8988T (cell line): ENCODE measurements around the gene LYPD5.
A peak's percentile ranks its signal among the peaks of the same experiment; 100 is the strongest.
"Not testable (repeated sequence)": the region's sequence is repeated elsewhere in the genome, so short reads cannot be mapped to it uniquely, and the experiment has no call there.

Experiments
- DNase-seq: peaks from one replicate; pipeline ENCODE4 v3.0.0; 2011

LYPD5 gene

GRCh38 chr19:43776286-43776685, 26.0 kb downstream of the LYPD5 start:
- no peak for DNase-seq

DNA sequence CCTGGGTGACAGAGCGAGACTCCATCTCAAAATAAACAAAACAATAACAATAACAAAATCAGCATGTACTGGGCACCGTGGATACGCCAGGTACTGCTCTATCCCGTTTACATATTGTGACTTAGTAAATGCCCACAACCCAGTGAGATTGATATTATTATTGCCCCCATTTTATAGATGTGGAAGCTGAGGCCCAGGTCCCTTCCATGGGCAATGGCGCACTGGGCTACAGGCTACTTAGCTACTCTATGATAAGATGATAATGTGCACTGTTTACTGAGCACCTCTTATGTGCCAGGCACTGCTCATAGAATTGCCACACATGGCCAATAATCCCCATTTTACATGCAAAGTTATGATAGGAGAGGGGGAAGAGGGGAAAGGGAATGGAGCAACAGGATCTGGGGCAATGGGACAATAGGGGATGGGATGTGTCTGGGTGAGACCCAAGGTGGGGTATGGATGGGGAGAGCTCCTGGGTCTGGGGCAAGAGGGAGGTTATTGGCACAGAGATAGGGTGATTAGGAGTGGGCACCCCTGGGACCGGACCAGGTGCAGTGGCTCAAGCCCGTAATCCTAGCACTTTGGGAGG, 26.9 kb downstream of the LYPD5 start:
- DNase-seq = no peak

DNA sequence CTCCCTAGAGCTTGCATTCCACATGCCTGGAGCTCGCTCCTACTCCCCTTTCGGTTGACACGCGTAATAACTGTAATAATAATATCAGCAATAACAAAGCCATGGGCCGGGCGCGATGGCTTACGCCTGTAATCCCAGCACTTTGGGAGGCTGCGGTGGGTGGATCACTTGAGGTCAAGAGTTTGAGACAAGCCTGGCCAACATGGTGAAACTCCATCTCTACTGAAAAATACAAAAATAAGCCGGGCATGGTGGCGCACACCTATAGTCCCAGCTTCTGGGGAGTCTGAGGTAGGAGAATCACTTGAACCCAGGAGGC, 27.3 kb downstream of the LYPD5 start:
- not testable (repeated sequence) for DNase-seq

- DNase-seq = no peak
Measured at GRCh38 chr19:43774103-43774939, 27.9 kb downstream of the LYPD5 start.

- DNase-seq = no peak
Measured at GRCh38 chr19:43773725-43774102, 28.5 kb downstream of the LYPD5 start.

GRCh38 chr19:43769256-43769655, 33.0 kb downstream of the LYPD5 start:
- DNase-seq = no peak

GRCh38 chr19:43768273-43769050, 33.8 kb downstream of the LYPD5 start:
- DNase-seq = no peak

GRCh38 chr19:43767818-43768217, 34.4 kb downstream of the LYPD5 start:
- no peak for DNase-seq

GRCh38 chr19:43767316-43767715, 34.9 kb downstream of the LYPD5 start:
- DNase-seq = no peak

DNA sequence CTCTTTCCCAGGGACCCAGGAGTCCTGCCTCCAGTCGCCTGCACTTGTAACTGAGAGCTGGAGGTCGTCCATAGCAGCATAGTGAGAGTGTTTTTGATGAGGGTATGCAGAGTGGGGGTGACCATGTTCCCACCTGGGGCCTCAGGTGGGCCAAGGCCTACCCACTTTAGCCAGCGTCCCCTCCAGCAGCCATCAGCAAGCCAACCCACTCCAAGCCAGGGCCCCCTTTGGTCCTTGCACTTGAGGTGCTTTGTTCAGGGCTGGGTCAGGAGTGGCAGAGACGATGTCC, 35.5 kb downstream of the LYPD5 start:
- no peak for DNase-seq

DNA sequence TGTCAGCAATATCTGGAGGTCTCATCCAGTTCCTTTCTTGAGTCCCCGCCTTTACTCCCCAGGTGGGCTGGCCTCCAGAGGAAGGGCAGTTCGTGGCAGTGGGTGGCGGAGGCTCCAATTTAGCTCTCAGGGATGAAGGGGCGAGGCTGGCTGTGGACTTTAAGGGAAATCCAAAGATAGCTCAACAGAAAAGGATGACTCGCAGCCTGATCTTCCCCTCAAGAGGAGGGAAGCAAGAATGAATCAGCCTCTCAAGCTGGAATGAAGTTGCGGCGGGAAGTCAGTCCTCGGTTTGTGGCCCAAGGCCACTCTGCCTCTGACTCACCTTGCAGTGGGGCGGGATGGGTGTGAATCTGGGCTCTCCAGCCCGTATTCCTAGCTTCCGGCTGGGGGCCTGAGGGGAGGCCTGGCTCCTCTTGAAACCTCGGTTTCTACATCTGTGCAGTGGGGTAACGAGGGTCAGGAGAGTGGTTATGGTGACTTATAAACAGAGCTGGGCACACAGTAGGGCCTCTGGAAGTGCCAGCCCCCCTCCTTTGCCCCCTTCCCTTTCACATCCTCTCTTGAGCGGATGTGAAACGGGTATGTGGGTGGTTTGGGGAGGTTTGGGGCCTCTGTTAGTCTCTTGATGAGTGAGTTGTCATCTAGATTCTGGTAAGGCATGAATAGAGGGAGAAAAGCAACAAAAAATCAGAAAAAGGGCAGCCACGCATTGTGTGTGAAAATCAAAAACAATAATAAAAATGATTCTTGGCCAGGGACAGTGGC, 37.0 kb downstream of the LYPD5 start:
- no peak for DNase-seq

GRCh38 chr19:43764684-43765083, 37.6 kb downstream of the LYPD5 start:
- DNase-seq = not testable (repeated sequence)

- no peak for DNase-seq
Measured at GRCh38 chr19:43763473-43763939, 38.7 kb downstream of the LYPD5 start.

DNA sequence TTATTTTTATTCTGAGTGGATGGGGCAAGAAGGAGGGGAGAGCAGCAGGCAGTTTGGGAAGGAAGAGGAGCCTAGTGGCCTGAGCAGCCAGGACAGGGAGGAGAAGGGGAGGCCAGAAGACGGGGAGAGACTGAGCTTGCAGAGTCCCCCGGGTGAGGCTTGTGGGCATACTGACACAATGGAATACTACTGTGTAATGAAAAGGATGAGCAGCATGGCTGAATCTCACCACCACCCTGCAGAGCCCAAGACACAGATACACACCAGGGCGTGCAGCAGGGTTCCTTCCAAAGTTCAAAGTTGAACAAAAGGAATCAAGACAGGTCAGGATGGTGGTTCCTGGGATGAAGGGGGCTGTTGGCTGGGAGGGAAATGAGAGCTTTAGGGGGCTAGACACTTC, 39.4 kb downstream of the LYPD5 start:
- DNase-seq = no peak

GRCh38 chr19:43760941-43761340, 41.3 kb downstream of the LYPD5 start:
- DNase-seq = no peak

GRCh38 chr19:43759515-43759914, 42.7 kb downstream of the LYPD5 start:
- no peak for DNase-seq

- no peak for DNase-seq
Measured at GRCh38 chr19:43755256-43755801, 46.9 kb downstream of the LYPD5 start.

DNA sequence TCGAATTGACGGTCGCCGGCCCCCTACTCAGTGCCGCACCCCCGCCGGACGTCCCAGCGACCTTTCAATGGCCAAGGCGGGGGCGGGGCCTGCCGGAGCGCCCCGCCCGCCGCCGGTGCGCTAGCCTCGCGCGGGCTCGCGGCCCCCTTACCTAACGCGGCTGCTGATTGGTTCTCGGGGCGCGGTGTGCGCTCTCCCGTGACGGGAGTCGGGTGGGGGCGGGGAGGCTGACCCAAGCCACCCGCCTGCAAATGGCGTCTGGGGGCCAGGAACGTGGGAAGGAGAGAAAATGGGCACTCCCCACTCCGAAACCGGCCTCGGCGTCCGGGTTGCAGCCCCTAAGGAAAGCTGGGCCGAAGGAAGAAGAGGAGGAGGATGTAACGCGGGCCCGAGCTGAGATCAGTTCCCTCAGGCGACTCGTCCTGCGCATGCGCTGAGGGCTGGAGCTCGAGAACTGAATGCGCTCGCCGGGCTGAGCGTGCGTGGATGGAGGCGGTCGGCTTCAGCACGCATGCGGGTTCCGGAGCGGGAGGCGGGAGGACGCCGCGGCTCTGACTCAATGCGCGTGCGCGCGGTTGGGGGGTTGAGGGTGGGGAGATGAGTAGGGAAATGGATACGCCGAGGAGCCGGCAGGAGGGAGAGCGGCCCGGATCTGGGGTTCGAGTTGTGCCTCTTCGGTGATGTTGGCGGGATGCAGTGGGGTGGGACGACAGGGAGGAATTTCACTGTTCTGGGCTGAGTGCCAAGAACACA, 47.6 kb downstream of the LYPD5 start, which contains the start of gene SMG9:
Gene SMG9 (minus strand): TSS at position 460 of the 753 bp plus-strand sequence. CDS start 4,221 bp downstream, outside the sequence.
- DNase-seq = peak; percentile 75

DNA sequence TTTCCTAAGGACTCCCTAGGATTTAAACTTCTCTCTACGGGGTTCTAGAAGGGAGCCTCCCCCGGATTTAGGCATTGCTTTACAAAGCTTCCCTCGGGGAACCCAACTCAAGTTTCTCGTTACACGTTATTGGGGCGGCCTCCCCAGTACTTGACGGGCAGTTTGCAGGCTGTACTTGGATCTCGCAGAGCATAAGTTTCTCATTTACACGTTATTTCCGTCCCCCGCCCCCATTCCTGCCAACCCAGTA, 48.1 kb downstream of the LYPD5 start:
- no peak for DNase-seq

DNA sequence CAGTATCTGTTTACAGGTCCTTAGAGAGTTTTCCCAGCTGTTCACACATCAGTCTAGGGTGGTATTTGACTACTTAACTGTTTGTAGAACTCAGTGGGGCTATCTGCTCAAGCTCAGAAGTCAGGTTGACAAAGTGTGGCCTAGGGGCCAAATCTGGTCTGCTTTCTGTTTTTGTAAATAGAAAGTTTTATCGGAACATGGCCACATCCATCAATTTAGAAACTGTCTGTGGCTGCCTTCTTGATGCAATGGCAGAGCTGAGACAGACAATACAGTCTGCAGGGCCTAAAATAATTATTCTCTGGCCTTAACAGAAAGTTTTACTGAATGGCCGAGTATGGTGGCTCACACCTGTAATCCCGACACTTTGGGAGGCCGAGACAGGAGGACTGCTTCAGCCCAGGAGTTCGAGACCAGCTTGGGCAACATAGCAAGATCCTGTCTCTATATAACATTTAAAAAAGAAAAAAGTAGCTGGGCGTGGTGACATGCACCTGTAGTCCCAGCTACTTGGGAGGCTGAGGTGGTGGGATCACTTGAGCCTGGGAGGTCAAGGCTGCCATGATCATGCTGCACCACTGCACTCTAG, 49.9 kb downstream of the LYPD5 start:
- no peak for DNase-seq

DNA sequence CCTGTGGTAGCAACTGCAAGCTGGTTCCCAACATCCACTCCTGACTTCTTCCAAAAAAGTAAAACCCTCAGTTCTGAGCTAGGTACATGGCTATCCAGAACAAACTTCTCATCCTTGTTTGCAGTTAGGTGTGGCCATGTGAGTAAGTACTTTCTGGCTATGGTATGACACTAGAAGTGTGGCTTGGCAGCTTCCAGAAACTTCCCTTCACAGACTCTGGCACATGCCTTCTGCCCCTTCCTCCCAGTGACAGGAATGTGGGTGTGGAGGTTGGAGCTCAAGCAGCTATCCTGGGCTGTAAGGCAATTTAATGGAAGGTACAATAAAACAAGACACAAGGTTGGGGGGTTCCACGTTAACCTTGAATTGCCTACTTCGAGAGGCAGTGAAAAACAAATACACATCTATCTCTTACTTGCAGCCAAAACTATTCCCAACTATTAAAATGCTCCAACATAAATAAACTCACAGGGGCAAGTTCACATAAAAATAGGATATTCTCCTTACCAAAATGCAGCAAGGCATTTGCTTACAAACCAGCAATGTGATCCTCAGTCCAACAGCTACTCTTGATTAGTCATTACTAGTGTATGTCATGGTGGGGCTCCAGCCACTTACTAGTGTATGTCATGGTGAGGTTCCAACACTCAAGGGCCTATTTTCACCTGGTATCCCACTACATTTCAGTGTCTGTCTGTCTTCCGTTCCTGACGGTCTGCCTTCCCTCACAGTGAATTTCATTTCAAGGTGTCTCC, 50.6 kb downstream of the LYPD5 start:
- no peak for DNase-seq
